NCI-H1105 (cell line): ENCODE measurements around the gene PNLIPRP3.

Experiments used
- DNase-seq: peaks from one replicate; lab custom pipeline; 2025; lab: John Stamatoyannopoulos, UW

The PNLIPRP3 gene

DNA sequence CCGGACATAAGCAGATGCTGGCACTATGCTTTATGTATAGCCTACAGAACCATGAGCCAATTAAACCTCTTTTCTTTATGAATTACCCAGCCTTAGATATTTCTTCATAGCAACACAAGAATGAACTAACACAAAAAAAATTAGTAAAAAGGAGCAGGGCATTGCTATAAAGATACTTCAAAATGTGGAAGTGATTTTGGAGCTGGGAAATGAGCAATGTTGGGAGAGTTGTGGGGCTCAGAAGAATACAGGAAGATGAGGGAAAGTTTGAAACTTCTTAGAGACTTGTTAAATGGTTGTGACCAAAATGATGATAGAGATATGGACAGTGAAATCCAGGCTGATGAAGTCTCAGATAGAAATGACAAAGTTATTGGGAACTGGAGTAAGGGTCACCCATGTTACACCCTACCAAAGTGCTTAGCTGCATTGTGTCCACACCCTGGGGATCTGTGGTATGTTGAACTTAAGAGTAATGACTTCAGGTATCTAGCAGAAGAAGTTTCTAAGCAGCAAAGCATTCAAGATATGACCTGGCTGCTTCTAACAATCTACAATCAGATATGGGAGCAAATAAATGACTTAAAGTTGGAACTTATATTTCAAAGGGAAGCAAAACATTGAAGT lies 24.2 kb downstream of the PNLIPRP3 start:
- DNase-seq: no peak

DNA sequence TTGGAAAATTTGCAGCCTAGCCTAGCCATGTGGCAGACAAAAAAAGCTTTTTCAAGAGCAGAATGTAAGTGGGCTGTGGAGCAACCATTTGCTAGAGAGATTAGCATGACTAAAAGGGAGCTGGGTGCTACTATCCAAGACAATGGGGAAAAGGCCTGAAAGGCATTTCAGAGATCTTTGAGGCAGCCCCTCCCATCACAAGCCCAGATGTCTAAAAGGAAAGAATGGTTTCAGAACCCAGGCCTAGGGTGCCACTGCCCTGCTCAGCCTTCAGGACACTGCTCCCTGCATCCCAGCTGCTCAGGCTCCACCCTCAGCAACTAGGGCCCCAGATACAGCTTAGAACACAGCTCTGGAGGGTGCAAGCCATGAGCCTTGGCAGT lies 24.7 kb downstream of the PNLIPRP3 start:
- no peak for DNase-seq

DNA sequence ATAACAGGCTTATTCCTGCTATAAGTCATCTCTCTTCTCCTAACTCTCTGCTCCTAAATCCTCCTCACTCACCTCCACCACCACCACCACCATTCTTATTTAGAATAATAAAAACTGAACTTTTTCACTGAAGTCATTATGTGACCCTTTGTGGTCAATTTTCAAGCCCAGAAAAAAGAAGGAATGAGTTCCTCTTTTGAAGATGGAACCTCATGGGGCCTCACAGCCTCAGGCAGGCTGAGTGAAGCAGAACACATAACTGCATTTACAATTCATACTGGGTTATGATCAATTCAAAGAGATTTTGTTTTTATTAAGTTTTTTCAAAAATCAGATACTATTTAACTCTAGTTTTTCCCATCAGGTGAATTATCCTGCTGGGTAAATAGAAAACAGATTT lies 29.8 kb downstream of the PNLIPRP3 start:
- DNase-seq: no peak

GRCh38 chr10:116460219-116460618 lies 32.6 kb downstream of the PNLIPRP3 start:
- DNase-seq: no peak

DNA sequence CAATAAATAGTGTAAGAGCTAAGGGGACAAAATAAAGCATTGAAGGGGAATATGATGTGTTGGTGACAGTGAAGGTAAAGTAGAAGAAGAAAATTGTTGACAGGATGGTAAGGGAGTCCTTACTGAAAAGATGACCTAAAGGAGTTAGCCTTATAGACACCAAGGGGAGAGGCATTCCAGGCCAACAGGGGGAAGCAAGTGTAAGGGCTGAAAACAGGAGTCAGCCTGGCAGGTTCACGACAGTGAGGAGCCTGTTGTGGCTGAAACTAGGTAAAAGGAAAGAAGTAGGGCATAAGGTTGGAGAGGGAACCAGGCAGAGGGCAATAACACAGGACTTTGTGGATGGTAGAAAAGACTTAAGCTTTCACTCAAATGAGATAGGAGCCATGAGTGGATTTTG lies 34.0 kb downstream of the PNLIPRP3 start:
- no peak for DNase-seq

- DNase-seq: no peak
These were observed 36.6 kb downstream of the PNLIPRP3 start for GRCh38 chr10:116464257-116464656.

GRCh38 chr10:116465546-116465945 lies 37.9 kb downstream of the PNLIPRP3 start:
- DNase-seq: no peak

- DNase-seq: no peak
These were observed 39.2 kb downstream of the PNLIPRP3 start for GRCh38 chr10:116466715-116467422.

- DNase-seq: no peak
These were observed 41.8 kb downstream of the PNLIPRP3 start for GRCh38 chr10:116469437-116469836.

DNA sequence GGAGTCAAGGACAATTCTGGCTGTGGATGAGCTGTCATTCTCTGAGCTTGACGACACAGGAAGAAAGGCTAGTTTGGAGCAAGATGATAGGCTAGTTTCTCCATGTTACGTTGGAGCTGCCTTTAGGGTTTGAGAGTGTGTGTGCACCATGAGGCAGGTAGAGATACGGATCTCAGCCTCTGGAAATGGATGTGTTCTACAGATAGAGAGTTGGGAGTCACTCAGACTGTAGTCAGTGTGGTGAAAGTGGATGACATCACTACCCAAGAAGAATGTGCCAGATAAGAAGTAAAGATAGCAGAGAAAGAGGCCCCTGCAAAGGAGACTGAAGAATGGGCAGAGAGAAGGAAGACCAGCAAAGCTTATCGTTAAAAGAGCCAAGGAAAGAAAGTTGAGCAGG lies 42.4 kb downstream of the PNLIPRP3 start:
- DNase-seq: no peak

- no peak for DNase-seq
These were observed 43.2 kb downstream of the PNLIPRP3 start for GRCh38 chr10:116470768-116471415.

- DNase-seq: no peak
These were observed 45.2 kb downstream of the PNLIPRP3 start for GRCh38 chr10:116472891-116473290.

- no peak for DNase-seq
These were observed 48.2 kb downstream of the PNLIPRP3 start for GRCh38 chr10:116475866-116476265.

DNA sequence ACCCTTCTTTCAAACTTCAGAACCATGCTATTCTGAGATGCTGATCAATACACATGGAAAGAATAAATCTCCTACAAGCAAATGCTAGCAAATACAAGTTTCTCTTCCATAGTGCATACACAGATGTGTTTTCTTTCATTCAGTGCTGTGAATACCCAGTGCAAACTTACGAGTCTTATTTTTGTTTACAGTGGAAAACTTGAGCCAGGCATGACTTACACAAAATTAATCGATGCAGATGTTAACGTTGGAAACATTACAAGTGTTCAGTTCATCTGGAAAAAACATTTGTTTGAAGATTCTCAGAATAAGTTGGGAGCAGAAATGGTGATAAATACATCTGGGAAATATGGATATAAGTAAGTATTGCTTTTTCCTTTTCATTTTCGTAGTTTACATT lies 48.8 kb downstream of the PNLIPRP3 start:
- DNase-seq: no peak

GRCh38 chr10:116477986-116478664 lies 50.5 kb downstream of the PNLIPRP3 start:
- no peak for DNase-seq

DNA sequence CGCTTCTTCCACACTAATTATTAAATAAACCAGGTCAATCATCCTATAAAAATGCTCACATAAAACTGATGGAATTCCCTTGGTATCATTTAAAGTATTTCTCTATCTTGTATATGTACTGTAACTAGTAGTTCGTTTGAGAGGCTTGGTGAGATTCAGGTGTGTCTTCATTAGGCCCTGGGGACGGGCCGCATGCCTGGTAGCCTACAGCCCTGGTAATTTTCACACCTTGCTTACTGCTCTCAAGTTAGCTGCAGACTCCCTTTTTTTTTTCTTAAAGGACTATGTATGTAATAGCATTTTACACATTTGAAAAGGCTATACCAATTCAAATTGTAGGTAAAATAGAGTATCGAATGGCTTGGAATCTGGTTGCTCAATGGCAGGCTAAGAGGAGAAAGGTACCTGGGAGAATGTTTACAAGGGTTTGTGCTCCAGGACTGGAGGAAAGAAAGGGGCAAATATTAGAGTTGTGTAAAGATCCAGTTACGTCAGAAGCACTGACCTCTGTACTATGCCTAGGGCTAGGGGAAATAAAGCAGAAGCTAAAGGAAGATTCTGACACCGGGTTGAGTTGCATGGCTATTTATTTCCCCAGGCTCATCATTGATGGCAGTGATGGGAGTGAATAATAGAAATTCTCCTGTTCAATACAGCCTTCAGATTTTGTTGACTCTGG lies 59.3 kb downstream of the PNLIPRP3 start:
- no peak for DNase-seq

- DNase-seq: no peak
These were observed 60.1 kb downstream of the PNLIPRP3 start for GRCh38 chr10:116487522-116488430.

GRCh38 chr10:116489460-116489859 lies 61.8 kb downstream of the PNLIPRP3 start:
- DNase-seq: no peak

GRCh38 chr10:116490028-116490662 lies 62.5 kb downstream of the PNLIPRP3 start:
- DNase-seq: peak; percentile 11

DNA sequence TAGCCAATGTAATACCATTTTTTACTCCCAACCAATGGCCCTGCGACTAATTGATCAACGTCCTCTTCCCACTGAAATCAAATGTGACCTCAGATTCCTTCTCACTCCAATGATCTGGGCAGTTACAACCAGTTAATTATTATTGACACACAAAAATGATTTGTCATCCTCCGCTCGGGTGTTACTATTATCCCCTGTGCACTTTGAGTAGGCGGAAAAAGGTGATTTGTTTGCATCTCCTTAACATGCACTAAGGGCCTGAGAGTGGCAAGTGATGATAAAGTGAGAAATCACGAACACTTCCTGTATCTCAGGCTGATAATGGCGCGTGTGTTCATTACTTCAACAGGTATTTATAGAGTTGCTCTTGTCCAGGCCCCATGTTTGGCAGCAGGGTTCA lies 77.1 kb downstream of the PNLIPRP3 start:
- DNase-seq: no peak

DNA sequence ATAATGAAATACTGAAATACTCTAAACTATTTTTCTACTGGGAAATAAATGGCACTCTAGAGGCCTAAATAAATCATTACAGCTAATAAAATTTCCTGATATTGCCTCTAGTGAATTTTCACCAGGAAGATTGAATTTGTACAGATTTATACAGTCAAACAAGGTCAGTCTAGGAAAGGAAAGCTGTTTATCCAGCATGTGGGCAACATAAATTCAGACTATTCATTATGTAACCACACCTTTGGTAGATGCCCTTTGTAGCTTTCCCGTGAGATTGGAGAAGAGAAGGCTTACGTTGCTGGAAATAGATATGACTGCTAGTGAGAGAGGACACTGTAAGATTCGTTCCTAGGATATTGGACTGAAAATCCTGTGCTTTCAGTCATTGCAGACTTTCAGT lies 82.9 kb downstream of the PNLIPRP3 start:
- DNase-seq: no peak
